Smooth muscle cell (in vitro differentiated cells): Measurements from ENCODE around the gene TSHB. TPM values are rescaled to one million over a fixed set of nuclear protein-coding genes. Genes with fewer than 3 reads are reported as not detected.

ENCODE experiments used
- DNase-seq: peaks from one replicate; lab custom pipeline; 2025; ENCODE audit not compliant: unreplicated experiment; lab: John Stamatoyannopoulos, UW
- H2AFZ ChIP-seq: fragments of 200-600 bp; sonication (generic); 2 replicates; pipeline ENCODE4 v1.6.0; 2016; ENCODE audit warnings: antibody characterized with exemption, low read depth, mild to moderate bottlenecking
- H3F3A ChIP-seq: fragments of 200-600 bp; sonication (generic); 2 replicates; pipeline ENCODE4 v1.6.0; 2017; ENCODE audit warnings: antibody characterized with exemption, low read depth
- H3K27ac ChIP-seq: fragments of 200-600 bp; sonication (generic); 2 replicates; pipeline ENCODE4 v1.5.1; 2016; ENCODE audit warnings: low read depth, mild to moderate bottlenecking
- H3K27me3 ChIP-seq: fragments of 200-600 bp; sonication (generic); 2 replicates; pipeline ENCODE4 v1.6.1; 2016; ENCODE audit warnings: low read depth, mild to moderate bottlenecking
- H3K36me3 ChIP-seq: fragments of 200-600 bp; sonication (generic); 2 replicates; pipeline ENCODE4 v1.5.1; 2016; ENCODE audit warnings: low read depth
- H3K4me1 ChIP-seq: fragments of 200-600 bp; sonication (generic); 2 replicates; pipeline ENCODE4 v1.5.1; 2016; ENCODE audit warnings: low read depth
- H3K4me2 ChIP-seq: fragments of 200-600 bp; sonication (generic); 2 replicates; pipeline ENCODE4 v1.6.0; 2016; ENCODE audit warnings: mild to moderate bottlenecking
- H3K4me3 ChIP-seq: fragments of 200-600 bp; sonication (generic); 2 replicates; pipeline ENCODE4 v1.5.1; 2016; ENCODE audit warnings: mild to moderate bottlenecking
- H3K79me2 ChIP-seq: fragments of 200-600 bp; sonication (generic); 2 replicates; pipeline ENCODE4 v1.6.0; 2016; ENCODE audit warnings: low read depth, mild to moderate bottlenecking
- H3K9ac ChIP-seq: fragments of 200-600 bp; sonication (generic); 2 replicates; pipeline ENCODE4 v1.6.0; 2016; ENCODE audit warnings: low read depth
- H3K9me3 ChIP-seq: fragments of 200-600 bp; sonication (generic); replicated peaks from 2 replicates; pipeline ENCODE4 v1.5.1; 2016; ENCODE audit warnings: low read depth
- H4K20me1 ChIP-seq: fragments of 200-600 bp; sonication (generic); 2 replicates; pipeline ENCODE4 v1.6.0; 2016; ENCODE audit warnings: low read depth
- WGBS: methylation state at CpG from one replicate; pipeline ENCODE4 v1.1.7; 2016; ENCODE audit warnings: low lambda C conversion rate; 5-methylcytosine and 5-hydroxymethylcytosine counted together
- polyA plus RNA-seq: library from polyadenylated mRNA; unstranded; fragments of >200 nt; fragmentation: Nextera tagmentation; extraction: Ambion mirVana; gene quantifications from 2 replicates; pipeline ENCODE4 v1.2.1, GENCODE V29; 2016
- total RNA-seq: library from RNA; depleted of rRNA; stranded (reverse); fragments of >200 nt; gene quantifications from 2 replicates; pipeline ENCODE4 v1.2.3, GENCODE V29; 2014
- TF ChIP-seq, protein P1 (sequence below): fragments of 200-600 bp; sonication (generic); IDR thresholded peaks from 2 replicates; pipeline ENCODE4 v1.5.1; 2017; ENCODE audit warnings: borderline replicate concordance, mild to moderate bottlenecking, antibody characterized with exemption; ENCODE audit not compliant: insufficient read depth, poor library complexity, severe bottlenecking

Gene TSHB
- total and polyA plus RNA-seq, 2 experiments from 2014 or later: not detected

DNA sequence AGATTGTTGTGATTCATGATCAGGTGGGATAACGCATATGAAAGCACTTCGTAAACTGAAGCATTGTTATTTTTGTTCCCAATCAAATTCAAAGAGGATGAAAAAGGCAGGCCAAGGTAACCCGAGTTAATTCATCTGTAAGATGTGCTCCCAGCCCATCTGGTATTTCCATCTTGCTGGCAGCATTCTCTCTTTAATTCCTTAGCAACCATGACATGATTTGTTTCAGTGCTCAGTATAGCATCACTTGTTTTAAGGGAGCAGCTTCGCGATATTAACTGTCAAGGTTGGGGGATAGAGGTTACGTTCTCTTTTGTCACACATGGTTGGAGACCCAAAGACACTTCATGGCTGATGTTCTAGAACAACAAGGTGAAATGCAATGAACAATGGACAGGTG is 53.3 kb downstream of the TSHB start:
- WGBS: 78% methylated on average over 6 of the region's 6 CpGs
- Histone ChIP-seq H3K9me3 (no peaks in the 10 kb centered on the region), H3K4me3 (no peak overlapping the region), H2AFZ (no peak overlapping the region), H3K4me1 (no peaks in the 10 kb centered on the region), H3K27ac (no peak overlapping the region), H3K27me3 (no peaks in the 10 kb centered on the region), H3K4me2 (no peak overlapping the region), H3K79me2 (no peaks in the 10 kb centered on the region), H3K36me3 (no peaks in the 10 kb centered on the region), H3K9ac (no peak overlapping the region), H3F3A (no peaks in the 10 kb centered on the region), H4K20me1 (no peaks in the 10 kb centered on the region)
- TF ChIP-seq, protein P1, sequence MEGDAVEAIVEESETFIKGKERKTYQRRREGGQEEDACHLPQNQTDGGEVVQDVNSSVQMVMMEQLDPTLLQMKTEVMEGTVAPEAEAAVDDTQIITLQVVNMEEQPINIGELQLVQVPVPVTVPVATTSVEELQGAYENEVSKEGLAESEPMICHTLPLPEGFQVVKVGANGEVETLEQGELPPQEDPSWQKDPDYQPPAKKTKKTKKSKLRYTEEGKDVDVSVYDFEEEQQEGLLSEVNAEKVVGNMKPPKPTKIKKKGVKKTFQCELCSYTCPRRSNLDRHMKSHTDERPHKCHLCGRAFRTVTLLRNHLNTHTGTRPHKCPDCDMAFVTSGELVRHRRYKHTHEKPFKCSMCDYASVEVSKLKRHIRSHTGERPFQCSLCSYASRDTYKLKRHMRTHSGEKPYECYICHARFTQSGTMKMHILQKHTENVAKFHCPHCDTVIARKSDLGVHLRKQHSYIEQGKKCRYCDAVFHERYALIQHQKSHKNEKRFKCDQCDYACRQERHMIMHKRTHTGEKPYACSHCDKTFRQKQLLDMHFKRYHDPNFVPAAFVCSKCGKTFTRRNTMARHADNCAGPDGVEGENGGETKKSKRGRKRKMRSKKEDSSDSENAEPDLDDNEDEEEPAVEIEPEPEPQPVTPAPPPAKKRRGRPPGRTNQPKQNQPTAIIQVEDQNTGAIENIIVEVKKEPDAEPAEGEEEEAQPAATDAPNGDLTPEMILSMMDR: no peak
- no peak for DNase-seq

Other genes starting within 250 kb of the TSHB start
- 70.5 and 84.4 TPM in 2 replicates for gene SIKE1, start 249.1 kb upstream of the TSHB start, total RNA-seq
- gene SIKE1, start 249.1 kb upstream of the TSHB start, polyA plus RNA-seq: 37.0 and 54.8 TPM in 2 replicates
- gene SYCP1, start 175.0 kb upstream of the TSHB start, total RNA-seq: not detected in 2 replicates
- gene SYCP1, start 175.0 kb upstream of the TSHB start, polyA plus RNA-seq: not detected in 2 replicates
- gene TSPAN2, start 59.7 kb downstream of the TSHB start, total RNA-seq: 10.9 and 17.4 TPM in 2 replicates
- 13.8 and 26.9 TPM in 2 replicates for gene TSPAN2, start 59.7 kb downstream of the TSHB start, polyA plus RNA-seq